Hepatocyte (in vitro differentiated cells): ENCODE data around the gene PI4K2A. TPM values are rescaled to one million over a fixed set of nuclear protein-coding genes. Genes with fewer than 3 reads are reported as not detected.
"Not testable (repeated sequence)": the region's sequence is repeated elsewhere in the genome, so short reads cannot be mapped to it uniquely, and the experiment has no call there.

Experiments used
- DNase-seq: peaks from one replicate; pipeline ENCODE4 v3.0.0-alpha.2; 2016; ENCODE audit warnings: low spot score
- H2AFZ ChIP-seq: fragments of 200-600 bp; sonication (generic); 2 replicates; pipeline ENCODE4 v1.6.0; 2016; ENCODE audit warnings: antibody characterized with exemption, mild to moderate bottlenecking
- H3K27ac ChIP-seq: fragments of 200-600 bp; sonication (generic); 2 replicates; pipeline ENCODE4 v1.5.1; 2016; ENCODE audit warnings: mild to moderate bottlenecking
- H3K27me3 ChIP-seq: fragments of 200-600 bp; sonication (generic); 2 replicates; pipeline ENCODE4 v1.6.1; 2016
- H3K36me3 ChIP-seq: fragments of 200-600 bp; sonication (generic); replicated peaks from 2 replicates; pipeline ENCODE4 v1.5.1; 2016; ENCODE audit warnings: low read depth; ENCODE audit not compliant: insufficient read depth
- H3K4me1 ChIP-seq: fragments of 200-600 bp; sonication (generic); 2 replicates; pipeline ENCODE4 v1.5.1; 2016; ENCODE audit warnings: mild to moderate bottlenecking, moderate library complexity; ENCODE audit not compliant: insufficient read depth
- H3K4me2 ChIP-seq: fragments of 200-600 bp; sonication (generic); 2 replicates; pipeline ENCODE4 v1.6.0; 2016
- H3K4me3 ChIP-seq: fragments of 200-600 bp; sonication (generic); 2 replicates; pipeline ENCODE4 v1.5.1; 2016; ENCODE audit warnings: mild to moderate bottlenecking
- H3K79me2 ChIP-seq: fragments of 200-600 bp; sonication (generic); 2 replicates; pipeline ENCODE4 v1.6.0; 2017; ENCODE audit warnings: mild to moderate bottlenecking
- H3K9me2 ChIP-seq: fragments of 200-600 bp; sonication (generic); replicated peaks from 2 replicates; pipeline ENCODE4 v1.6.0; 2017; ENCODE audit warnings: mild to moderate bottlenecking; ENCODE audit not compliant: insufficient read depth
- H3K9me3 ChIP-seq: fragments of 200-600 bp; sonication (generic); 2 replicates; pipeline ENCODE4 v1.5.1; 2016; ENCODE audit warnings: low read depth, mild to moderate bottlenecking
- H4K20me1 ChIP-seq: fragments of 200-600 bp; sonication (generic); 2 replicates; pipeline ENCODE4 v1.6.0; 2016; ENCODE audit warnings: mild to moderate bottlenecking; ENCODE audit not compliant: insufficient read depth, poor library complexity, severe bottlenecking
- EZH2 ChIP-seq: fragments of 200-600 bp; sonication (generic); IDR thresholded peaks from 2 replicates; pipeline ENCODE4 v1.6.1; 2016; ENCODE audit warnings: antibody characterized with exemption, mild to moderate bottlenecking, borderline replicate concordance
- EZH2phosphoT487 ChIP-seq: fragments of 200-600 bp; sonication (generic); IDR thresholded peaks from one replicate; pipeline ENCODE4 v1.6.1; 2018; ENCODE audit warnings: antibody characterized with exemption, mild to moderate bottlenecking, low read depth, moderate library complexity; ENCODE audit not compliant: unreplicated experiment, severe bottlenecking
- WGBS: methylation state at CpG from one replicate; pipeline ENCODE4 v1.1.6; 2016; ENCODE audit warnings: low lambda C conversion rate; ENCODE audit errors: missing lambda C conversion rate; 5-methylcytosine and 5-hydroxymethylcytosine counted together
- polyA plus RNA-seq: library from polyadenylated mRNA; unstranded; fragments of >200 nt; fragmentation: Nextera tagmentation; extraction: Ambion mirVana; gene quantifications from 2 replicates; pipeline ENCODE4 v1.2.1, GENCODE V29; 2016
- total RNA-seq: library from RNA; depleted of rRNA; stranded (reverse); fragments of >200 nt; gene quantifications from 2 replicates; pipeline ENCODE4 v1.2.3, GENCODE V29; 2014
- TF ChIP-seq, protein P1 (sequence below): fragments of 200-600 bp; sonication (generic); IDR thresholded peaks from 2 replicates; pipeline ENCODE4 v1.5.1; 2016; ENCODE audit warnings: antibody characterized with exemption, mild to moderate bottlenecking; ENCODE audit not compliant: poor library complexity

Gene PI4K2A
- total and polyA plus RNA-seq, 2 experiments from 2014 or later: 22.4 to 25.9 TPM

DNA sequence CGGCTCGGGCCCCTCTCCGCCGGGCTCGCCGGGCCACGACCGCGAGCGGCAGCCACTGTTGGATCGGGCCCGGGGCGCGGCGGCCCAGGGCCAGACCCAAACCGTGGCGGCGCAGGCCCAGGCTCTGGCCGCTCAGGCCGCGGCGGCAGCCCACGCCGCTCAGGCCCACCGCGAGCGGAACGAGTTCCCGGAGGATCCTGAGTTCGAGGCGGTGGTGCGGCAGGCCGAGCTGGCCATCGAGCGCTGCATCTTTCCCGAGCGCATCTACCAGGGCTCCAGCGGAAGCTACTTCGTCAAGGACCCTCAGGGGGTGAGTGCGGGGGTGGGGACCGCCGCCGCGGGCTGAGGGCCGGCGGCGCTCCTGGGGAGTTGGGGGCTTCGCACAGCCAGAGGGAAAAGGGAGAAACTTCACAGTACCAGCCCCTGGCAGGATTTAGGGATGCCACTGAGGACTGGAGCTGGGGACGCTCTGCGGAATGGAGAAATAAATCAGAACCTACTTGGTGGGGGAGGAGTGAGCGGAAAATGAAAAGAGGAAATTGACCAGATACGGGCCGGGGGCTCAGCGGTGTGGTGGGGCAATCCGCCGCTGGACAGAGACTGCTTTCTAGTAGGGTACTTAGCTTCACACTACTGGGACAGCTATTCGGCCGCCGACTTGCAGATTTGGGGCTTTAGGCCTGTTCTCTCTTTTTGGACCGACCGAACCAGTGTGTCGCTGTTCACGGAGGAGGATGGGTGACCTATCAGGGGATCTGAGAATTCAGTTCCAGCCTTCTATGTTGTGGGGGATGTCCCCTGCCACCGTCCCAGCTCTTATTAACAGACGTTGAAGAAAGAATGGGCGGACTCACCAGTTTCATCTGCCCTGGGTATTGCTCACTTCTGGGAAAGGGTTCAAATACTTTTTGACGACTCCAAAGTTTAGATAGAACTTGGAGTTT, 669 bp downstream of the PI4K2A start:
- H3K36me3 ChIP-seq: no peaks in the 10 kb centered on the region
- no peaks in the 10 kb centered on the region for H3K27me3 ChIP-seq
- peak overlapping the region; percentile 92 for H3K27ac ChIP-seq
- H3K9me3 ChIP-seq: no peaks in the 10 kb centered on the region
- peaks cover 12% of the 10 kb centered on the region for H4K20me1 ChIP-seq
- peaks cover 51% of the 10 kb centered on the region for H3K79me2 ChIP-seq
- peak overlapping the region; percentile 99 for H3K4me3 ChIP-seq
- TF ChIP-seq, protein P1, sequence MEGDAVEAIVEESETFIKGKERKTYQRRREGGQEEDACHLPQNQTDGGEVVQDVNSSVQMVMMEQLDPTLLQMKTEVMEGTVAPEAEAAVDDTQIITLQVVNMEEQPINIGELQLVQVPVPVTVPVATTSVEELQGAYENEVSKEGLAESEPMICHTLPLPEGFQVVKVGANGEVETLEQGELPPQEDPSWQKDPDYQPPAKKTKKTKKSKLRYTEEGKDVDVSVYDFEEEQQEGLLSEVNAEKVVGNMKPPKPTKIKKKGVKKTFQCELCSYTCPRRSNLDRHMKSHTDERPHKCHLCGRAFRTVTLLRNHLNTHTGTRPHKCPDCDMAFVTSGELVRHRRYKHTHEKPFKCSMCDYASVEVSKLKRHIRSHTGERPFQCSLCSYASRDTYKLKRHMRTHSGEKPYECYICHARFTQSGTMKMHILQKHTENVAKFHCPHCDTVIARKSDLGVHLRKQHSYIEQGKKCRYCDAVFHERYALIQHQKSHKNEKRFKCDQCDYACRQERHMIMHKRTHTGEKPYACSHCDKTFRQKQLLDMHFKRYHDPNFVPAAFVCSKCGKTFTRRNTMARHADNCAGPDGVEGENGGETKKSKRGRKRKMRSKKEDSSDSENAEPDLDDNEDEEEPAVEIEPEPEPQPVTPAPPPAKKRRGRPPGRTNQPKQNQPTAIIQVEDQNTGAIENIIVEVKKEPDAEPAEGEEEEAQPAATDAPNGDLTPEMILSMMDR: no peak
- TF ChIP-seq EZH2: no peak
- TF ChIP-seq EZH2phosphoT487: no peak
- 2% methylated on average over 61 of the region's 67 CpGs for WGBS
- peak; percentile 44 for DNase-seq
- H3K4me1 ChIP-seq: peaks cover 13% of the 10 kb centered on the region
- no peaks in the 10 kb centered on the region for H3K9me2 ChIP-seq
- H2AFZ ChIP-seq: peak overlapping the region; percentile 36
- peak overlapping the region; percentile 90 for H3K4me2 ChIP-seq

DNA sequence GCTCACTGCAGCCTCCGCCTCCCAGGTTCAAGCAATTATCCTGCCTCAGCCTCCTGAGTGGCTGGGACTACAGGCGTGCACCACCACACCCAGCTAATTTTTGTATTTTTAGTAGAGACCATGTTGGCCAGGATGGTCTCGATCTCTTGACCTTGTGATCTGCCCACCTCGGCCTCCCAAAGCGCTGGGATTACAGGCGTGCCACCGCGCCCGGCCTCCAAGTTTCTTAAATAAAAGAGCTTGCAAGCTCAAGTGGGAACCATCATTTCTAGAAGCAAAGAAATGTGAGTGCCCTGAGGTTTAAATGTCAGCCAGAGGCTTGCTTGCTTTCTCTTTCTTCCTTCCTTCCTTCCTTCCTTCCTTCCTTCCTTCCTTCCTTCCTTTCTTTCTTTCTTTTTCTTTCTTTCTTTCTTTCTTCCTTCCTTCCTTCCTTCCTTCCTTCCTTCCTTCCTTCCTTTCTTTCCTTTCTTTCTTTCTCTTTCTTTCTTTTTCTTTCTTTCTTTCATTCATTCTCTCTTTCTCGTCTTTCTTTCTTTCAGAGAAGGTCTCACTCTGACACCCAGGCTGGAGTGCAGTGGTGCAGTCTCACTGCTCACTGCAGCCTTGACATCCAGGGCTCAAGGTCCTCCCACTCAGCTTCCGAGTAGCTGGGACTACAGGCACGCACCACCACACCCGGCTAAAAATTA, 2.1 kb downstream of the PI4K2A start:
- not testable (repeated sequence) for H3K9me2 ChIP-seq, H2AFZ ChIP-seq, H3K27ac ChIP-seq, DNase-seq, H3K4me3 ChIP-seq, H3K27me3 ChIP-seq, H3K9me3 ChIP-seq, H3K36me3 ChIP-seq
- peaks cover 65% of the 10 kb centered on the region for H3K79me2 ChIP-seq
- peaks cover 12% of the 10 kb centered on the region for H4K20me1 ChIP-seq
- H3K4me1 ChIP-seq: peaks cover 13% of the 10 kb centered on the region
- peak overlapping the region; percentile 90 for H3K4me2 ChIP-seq
- 91% methylated on average over 13 of the region's 13 CpGs for WGBS

DNA sequence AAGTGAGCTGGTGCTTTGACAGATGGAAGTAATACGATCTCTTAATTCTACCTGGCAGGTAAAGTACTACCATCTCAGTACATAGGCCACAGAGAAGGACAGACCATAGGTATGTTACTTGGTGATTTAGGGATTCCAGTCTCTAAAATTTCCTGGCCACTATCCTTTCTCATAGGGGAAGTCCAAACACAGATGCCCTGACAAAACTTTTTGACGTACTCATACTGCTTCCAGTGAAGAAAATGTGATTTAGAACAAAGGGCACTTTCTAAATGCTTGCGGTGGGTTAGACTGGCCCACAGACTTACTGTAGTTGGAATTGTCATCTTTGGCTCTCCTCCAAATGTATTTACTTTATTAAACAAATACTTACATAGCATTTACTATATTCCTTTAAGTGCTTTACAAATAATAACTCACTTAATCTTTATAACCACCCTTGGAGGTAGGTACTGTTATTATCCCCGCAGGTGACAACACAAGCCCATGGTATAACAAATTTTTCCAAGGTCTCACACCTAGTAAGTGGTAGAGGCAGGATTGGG, 3.0 kb downstream of the PI4K2A start:
- no peaks in the 10 kb centered on the region for H3K27me3 ChIP-seq
- DNase-seq: no peak
- no peaks in the 10 kb centered on the region for H3K9me3 ChIP-seq
- WGBS: 82% methylated on average over 4 of the region's 4 CpGs
- no peak overlapping the region for H3K4me3 ChIP-seq
- H3K27ac ChIP-seq: peak overlapping the region; percentile 2
- H3K9me2 ChIP-seq: no peaks in the 10 kb centered on the region
- H3K36me3 ChIP-seq: no peaks in the 10 kb centered on the region
- H4K20me1 ChIP-seq: peaks cover 12% of the 10 kb centered on the region
- H3K4me2 ChIP-seq: peak overlapping the region; percentile 90
- no peak for TF ChIP-seq EZH2phosphoT487
- TF ChIP-seq EZH2: no peak
- TF ChIP-seq, protein P1: no peak
- H2AFZ ChIP-seq: no peak overlapping the region
- peaks cover 73% of the 10 kb centered on the region for H3K79me2 ChIP-seq
- H3K4me1 ChIP-seq: peaks cover 19% of the 10 kb centered on the region
